ENCODE results near the gene LIN28B. TPM values are rescaled to one million over a fixed set of nuclear protein-coding genes. Genes with fewer than 3 reads are reported as not detected.

The LIN28B gene
- total RNA-seq (2014; rRNA removed; shearing (Covaris generic)), result not detected in 2 replicates

- Histone ChIP-seq H3K27ac (no peak within 1 kb of the TSS), H3K4me1 (replicated peaks) (no peaks in the 10 kb centered on the region), H3K4me3 (no peak within 1 kb of the TSS), H3K36me3 (no peaks in the 10 kb centered on the region), H3K27me3 (replicated peaks) (peaks cover 31% of the 10 kb centered on the region), H3K9me3 (replicated peaks) (no peaks in the 10 kb centered on the region)
- DNase-seq (ENCODE audit: low read depth in 1 of 2, low spot score in 2 of 2), result no peak
Measured at GRCh38 chr6:104956731-104957294, at the start of gene LIN28B. Gene LIN28B (plus strand): TSS chr6:104957107. CDS start chr6:104957251, 144 bp downstream.

- no peak for DNase-seq (ENCODE audit: low read depth in 1 of 2, low spot score in 2 of 2)
- H3K36me3 ChIP-seq, result no peaks in the 10 kb centered on the region
- H3K9me3 ChIP-seq (replicated peaks), result no peaks in the 10 kb centered on the region
- no peak overlapping the region for H3K4me3 ChIP-seq
- H3K27me3 ChIP-seq (replicated peaks), result 0 out of 2 replicates have a peak, but pooled peaks cover 4% of the 10 kb centered on the region
- no peaks in the 10 kb centered on the region for H3K4me1 ChIP-seq (replicated peaks)
- no peak overlapping the region for H3K27ac ChIP-seq
Measured at GRCh38 chr6:104908031-104908887, 48.6 kb upstream of the LIN28B start.

DNA sequence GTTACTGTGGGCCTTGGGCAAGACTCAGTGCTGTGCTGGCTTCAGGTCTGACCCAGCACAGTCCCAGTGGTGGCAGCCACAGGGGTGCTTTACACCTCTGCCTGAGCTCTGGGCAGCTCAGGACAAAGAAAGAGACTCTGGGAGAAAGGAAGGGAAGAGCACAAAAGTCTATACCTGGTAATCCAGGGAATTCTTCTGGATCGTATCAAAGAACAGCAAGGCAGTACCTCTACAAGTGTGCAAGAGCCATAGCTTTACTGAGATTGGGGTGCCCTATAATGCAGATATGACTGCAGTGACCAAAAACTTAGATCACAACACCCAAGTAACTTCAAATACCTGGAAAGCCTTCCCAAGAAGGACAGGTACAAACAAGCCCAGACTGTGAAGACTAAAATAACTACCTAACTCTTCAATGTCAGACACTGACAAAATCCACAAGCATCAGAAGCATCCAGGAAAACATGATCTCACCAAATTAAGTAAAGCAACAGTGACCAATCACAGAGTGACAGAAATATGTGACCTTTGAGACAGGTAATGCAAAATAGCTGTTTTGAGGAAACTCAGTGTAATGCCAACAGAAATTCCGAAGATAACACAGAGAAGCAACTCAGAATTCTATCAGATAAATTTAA is 47.9 kb upstream of the LIN28B start:
- no peaks in the 10 kb centered on the region for H3K4me1 ChIP-seq (replicated peaks)
- DNase-seq (ENCODE audit: low read depth in 1 of 2, low spot score in 2 of 2), result no peak
- no peaks in the 10 kb centered on the region for H3K36me3 ChIP-seq
- 0 out of 2 replicates have a peak, but pooled peaks cover 4% of the 10 kb centered on the region for H3K27me3 ChIP-seq (replicated peaks)
- H3K9me3 ChIP-seq (replicated peaks), result no peaks in the 10 kb centered on the region
- H3K4me3 ChIP-seq, result no peak overlapping the region
- no peak overlapping the region for H3K27ac ChIP-seq

- H3K27me3 ChIP-seq (replicated peaks), result peaks cover 5% of the 10 kb centered on the region
- no peak overlapping the region for H3K27ac ChIP-seq
- H3K4me1 ChIP-seq (replicated peaks), result no peaks in the 10 kb centered on the region
- no peak overlapping the region for H3K4me3 ChIP-seq
- no peak for DNase-seq (ENCODE audit: low read depth in 1 of 2, low spot score in 2 of 2)
- no peaks in the 10 kb centered on the region for H3K9me3 ChIP-seq (replicated peaks)
- no peaks in the 10 kb centered on the region for H3K36me3 ChIP-seq
Measured at GRCh38 chr6:104921896-104922295, 35.0 kb upstream of the LIN28B start.

DNA sequence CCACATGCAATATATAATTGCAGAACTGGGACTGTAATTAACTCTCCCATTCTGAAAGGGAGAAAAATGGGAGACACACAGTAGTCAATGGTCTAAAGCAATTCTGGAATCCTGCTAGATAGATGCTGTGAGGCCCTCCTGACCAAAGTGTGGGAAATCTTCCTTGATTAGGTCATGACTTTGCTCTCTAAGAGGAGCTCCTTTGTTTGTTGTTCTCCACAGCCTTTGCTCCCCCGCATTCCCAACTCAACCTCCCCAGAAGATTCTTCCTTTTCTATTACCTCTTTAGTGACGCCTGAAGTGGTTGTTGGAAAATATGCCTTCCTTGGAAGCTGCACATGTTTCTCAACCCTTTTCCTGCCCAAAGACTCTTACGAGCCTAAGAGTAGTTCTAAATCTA is 28.8 kb upstream of the LIN28B start:
- Histone ChIP-seq H3K27ac (no peak overlapping the region), H3K36me3 (no peaks in the 10 kb centered on the region), H3K27me3 (replicated peaks) (peaks cover 9% of the 10 kb centered on the region; the same call in 1 of the 2 replicates), H3K9me3 (replicated peaks) (no peaks in the 10 kb centered on the region), H3K4me1 (replicated peaks) (no peaks in the 10 kb centered on the region), H3K4me3 (no peak overlapping the region)
- no peak for DNase-seq (ENCODE audit: low read depth in 1 of 2, low spot score in 2 of 2)

- no peaks in the 10 kb centered on the region for H3K4me1 ChIP-seq (replicated peaks)
- no peak overlapping the region for H3K27ac ChIP-seq
- no peaks in the 10 kb centered on the region for H3K36me3 ChIP-seq
- 0 out of 2 replicates have a peak, but pooled peaks cover 9% of the 10 kb centered on the region for H3K27me3 ChIP-seq (replicated peaks)
- H3K4me3 ChIP-seq, result no peak overlapping the region
- DNase-seq (ENCODE audit: low read depth in 1 of 2, low spot score in 2 of 2), result no peak
- H3K9me3 ChIP-seq (replicated peaks), result no peaks in the 10 kb centered on the region
Measured at GRCh38 chr6:104929353-104929752, 27.6 kb upstream of the LIN28B start.

DNA sequence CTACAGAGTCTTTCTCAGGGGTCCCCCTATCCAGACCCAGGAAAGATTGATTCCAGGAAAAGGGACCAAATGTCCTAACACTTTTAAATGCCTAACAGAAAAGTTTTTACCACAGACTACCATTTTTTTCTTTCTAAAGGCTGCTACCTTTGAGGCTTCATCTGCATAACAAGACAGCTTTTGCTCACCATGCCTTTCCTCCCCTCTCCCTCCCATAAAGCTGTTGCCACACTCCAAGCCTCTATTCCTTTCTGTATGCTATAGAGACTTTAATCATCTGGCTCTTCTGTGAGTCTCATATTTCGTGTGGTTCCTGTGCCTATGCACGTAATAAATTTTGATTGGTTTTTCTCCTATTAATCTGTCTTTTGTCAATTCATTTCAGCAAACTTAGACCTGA is 26.0 kb upstream of the LIN28B start:
- no peak for DNase-seq (ENCODE audit: low read depth in 1 of 2, low spot score in 2 of 2)
- peaks cover 4% of the 10 kb centered on the region; the same call in 1 of the 2 replicates for H3K27me3 ChIP-seq (replicated peaks)
- no peaks in the 10 kb centered on the region for H3K9me3 ChIP-seq (replicated peaks)
- H3K36me3 ChIP-seq, result no peaks in the 10 kb centered on the region
- no peaks in the 10 kb centered on the region for H3K4me1 ChIP-seq (replicated peaks)
- H3K27ac ChIP-seq, result no peak overlapping the region
- no peak overlapping the region for H3K4me3 ChIP-seq

DNA sequence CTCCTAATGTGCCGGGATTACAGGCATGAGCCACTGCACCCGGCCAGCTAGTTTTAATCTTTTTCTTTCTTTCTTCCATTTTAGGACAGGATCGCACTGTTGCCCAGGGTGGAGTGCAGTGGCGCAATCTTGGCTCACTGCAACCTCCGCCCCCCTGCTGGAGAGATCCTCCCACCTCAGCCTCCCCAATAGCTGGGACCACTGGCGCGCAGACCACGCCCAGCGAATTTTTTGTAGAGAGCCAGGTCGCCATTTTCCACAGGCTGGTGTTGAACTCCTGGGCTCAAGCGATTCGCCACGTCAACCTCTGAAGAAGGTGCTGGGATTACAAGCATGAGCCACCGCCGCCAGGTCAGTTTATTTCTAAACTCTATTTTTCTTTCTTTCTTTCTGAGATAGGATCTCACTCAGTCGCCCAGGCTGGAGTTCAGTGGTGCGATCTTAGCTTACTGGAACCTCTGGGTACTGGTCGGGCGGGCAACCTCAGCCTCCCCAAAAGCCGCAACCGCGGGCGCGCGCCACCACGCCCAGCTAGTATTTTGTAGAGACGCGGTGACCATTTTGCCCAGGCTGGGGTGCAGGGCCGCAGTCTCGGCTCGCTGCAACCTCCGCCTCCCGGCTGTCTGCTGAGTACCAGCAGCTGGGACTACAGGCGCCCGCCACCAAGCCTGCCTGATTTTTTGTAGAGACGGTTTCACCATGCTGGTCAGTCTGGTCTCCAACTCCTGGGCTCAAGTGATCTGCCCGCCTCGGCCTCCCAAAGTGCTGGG is 20.0 kb upstream of the LIN28B start:
- H3K27me3 ChIP-seq (replicated peaks), result peaks cover 17% of the 10 kb centered on the region
- H3K9me3 ChIP-seq (replicated peaks), result peaks cover 4% of the 10 kb centered on the region; the same call in 1 of the 2 replicates
- no peak overlapping the region for H3K4me3 ChIP-seq
- H3K36me3 ChIP-seq, result no peaks in the 10 kb centered on the region
- H3K4me1 ChIP-seq (replicated peaks), result peaks cover 6% of the 10 kb centered on the region
- DNase-seq (ENCODE audit: low read depth in 1 of 2, low spot score in 2 of 2), result no peak
- H3K27ac ChIP-seq, result no peak overlapping the region

DNA sequence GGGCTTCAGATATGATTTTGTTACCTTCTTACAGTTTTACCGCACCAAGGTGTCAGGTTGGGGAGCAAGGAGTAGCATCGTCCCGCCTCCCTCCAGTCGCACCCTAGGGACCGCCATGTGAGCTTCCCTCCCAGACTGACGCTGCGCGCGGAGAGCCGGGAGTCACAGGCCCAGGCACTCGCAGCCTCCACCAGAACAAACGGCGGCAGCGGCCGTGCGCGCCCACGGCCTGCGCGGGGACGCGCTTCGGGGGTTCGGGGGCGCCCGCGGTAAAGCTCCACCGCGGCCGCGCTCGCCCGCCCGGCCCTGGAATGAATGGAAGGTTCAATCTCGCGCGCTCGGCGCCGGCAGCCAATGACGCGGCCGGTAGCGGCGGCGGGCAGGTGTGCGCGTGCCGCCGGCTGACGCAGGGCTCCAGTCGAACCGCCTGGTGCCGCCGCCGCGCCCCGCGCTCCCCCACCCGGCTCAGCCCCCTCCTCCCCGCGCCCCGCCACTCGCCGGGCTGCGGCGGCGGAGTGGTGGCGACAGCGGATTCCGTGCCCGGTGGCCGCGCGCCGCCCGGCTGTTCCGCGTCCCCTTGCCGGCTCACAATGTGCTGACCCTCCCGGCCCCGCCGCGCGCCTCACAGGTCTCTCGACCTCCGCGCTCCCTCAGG is 16.5 kb upstream of the LIN28B start:
- no peaks in the 10 kb centered on the region for H3K36me3 ChIP-seq
- H3K4me3 ChIP-seq, result no peak overlapping the region
- no peak for DNase-seq (ENCODE audit: low read depth in 1 of 2, low spot score in 2 of 2)
- no peak overlapping the region for H3K27ac ChIP-seq
- peaks cover 6% of the 10 kb centered on the region for H3K4me1 ChIP-seq (replicated peaks)
- H3K9me3 ChIP-seq (replicated peaks), result peaks cover 4% of the 10 kb centered on the region; the same call in 1 of the 2 replicates
- H3K27me3 ChIP-seq (replicated peaks), result peaks cover 23% of the 10 kb centered on the region

GRCh38 chr6:104940893-104941728 is 15.8 kb upstream of the LIN28B start:
- H3K27ac ChIP-seq, result no peak overlapping the region

GRCh38 chr6:104941729-104942091 is 15.2 kb upstream of the LIN28B start:
- Histone ChIP-seq H3K4me3 (no peak overlapping the region), H3K4me1 (replicated peaks) (peaks cover 6% of the 10 kb centered on the region), H3K9me3 (replicated peaks) (peaks cover 4% of the 10 kb centered on the region; the same call in 1 of the 2 replicates), H3K27ac (no peak overlapping the region), H3K27me3 (replicated peaks) (peaks cover 23% of the 10 kb centered on the region), H3K36me3 (no peaks in the 10 kb centered on the region)
- DNase-seq (ENCODE audit: low read depth in 1 of 2, low spot score in 2 of 2), result no peak

More at GRCh38 chr6:104940893-104941728, 15.8 kb upstream of the LIN28B start:
- Histone ChIP-seq H3K4me3 (peak overlapping the region; percentile 16), H3K27me3 (replicated peaks) (peaks cover 23% of the 10 kb centered on the region), H3K4me1 (replicated peaks) (peaks cover 6% of the 10 kb centered on the region), H3K9me3 (replicated peaks) (peaks cover 4% of the 10 kb centered on the region; the same call in 1 of the 2 replicates), H3K36me3 (no peaks in the 10 kb centered on the region)
- DNase-seq (ENCODE audit: low read depth in 1 of 2, low spot score in 2 of 2), result peak in 1 of 2 experiments; percentile 20

DNA sequence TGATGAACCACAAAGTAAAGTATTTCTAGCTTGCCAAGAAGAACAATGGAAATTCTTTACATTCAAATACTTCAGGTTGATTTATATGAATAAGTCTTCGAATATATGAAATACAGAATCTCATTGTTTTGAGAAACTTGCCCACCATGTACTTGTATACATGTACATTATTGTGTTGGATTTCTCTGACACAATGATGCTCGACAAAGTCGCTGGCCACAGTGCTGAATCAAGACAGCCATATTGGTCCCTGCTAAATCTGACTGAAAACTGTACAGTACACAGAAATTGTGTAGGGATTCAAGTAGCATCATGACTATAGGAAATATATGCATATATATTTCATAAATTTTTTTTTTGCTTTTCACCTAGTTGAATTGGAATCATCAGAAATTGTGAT is 13.1 kb upstream of the LIN28B start:
- Histone ChIP-seq H3K27me3 (replicated peaks) (peaks cover 23% of the 10 kb centered on the region), H3K4me1 (replicated peaks) (peaks cover 6% of the 10 kb centered on the region), H3K4me3 (no peak overlapping the region), H3K9me3 (replicated peaks) (peaks cover 4% of the 10 kb centered on the region; the same call in 1 of the 2 replicates), H3K27ac (no peak overlapping the region), H3K36me3 (no peaks in the 10 kb centered on the region)
- DNase-seq (ENCODE audit: low read depth in 1 of 2, low spot score in 2 of 2), result no peak
